Astrocyte (in vitro differentiated cells and primary cell): Measurements from ENCODE around the gene DMXL1. TPM values are rescaled to one million over a fixed set of nuclear protein-coding genes. Genes with fewer than 3 reads are reported as not detected.
A peak's percentile ranks its signal among the peaks of the same experiment; 100 is the strongest.

Source experiments
- DNase-seq: peaks from one replicate; pipeline ENCODE4 v3.0.0-alpha.2; 2010; ENCODE audit warnings: low read depth
- FAIRE-seq: peaks from 2 replicates; lab custom pipeline; 2011; peaks lifted over from hg19 to GRCh38; lab: Jason Lieb, UNC
- H2AFZ ChIP-seq: 2 replicates; pipeline ENCODE4 v1.6.0; 2012; ENCODE audit warnings: low read depth, low read length, inconsistent platforms
- H3K27ac ChIP-seq: 2 replicates; pipeline ENCODE4 v1.5.1; 2011; ENCODE audit warnings: low read depth, low read length, inconsistent platforms
- H3K27me3 ChIP-seq: 2 replicates; pipeline ENCODE4 v1.6.0; 2011; ENCODE audit warnings: low read length, inconsistent platforms; ENCODE audit not compliant: insufficient read depth
- H3K36me3 ChIP-seq: 2 replicates; pipeline ENCODE4 v1.5.1; 2011; ENCODE audit warnings: low read length, inconsistent platforms; ENCODE audit not compliant: insufficient read depth
- H3K4me1 ChIP-seq: 2 replicates; pipeline ENCODE4 v1.5.1; 2011; ENCODE audit warnings: low read length, inconsistent platforms; ENCODE audit not compliant: insufficient read depth
- H3K4me2 ChIP-seq: 2 replicates; pipeline ENCODE4 v1.6.0; 2012; ENCODE audit warnings: low read length, inconsistent platforms
- H3K4me3 ChIP-seq: 2 replicates; pipeline ENCODE4 v1.5.1; 2011; ENCODE audit warnings: low read depth, mild to moderate bottlenecking, low read length, inconsistent platforms; ENCODE audit not compliant: insufficient read depth
- H3K79me2 ChIP-seq: 2 replicates; pipeline ENCODE4 v1.6.0; 2012; ENCODE audit warnings: mild to moderate bottlenecking, low read length, inconsistent platforms; ENCODE audit not compliant: insufficient read depth
- H3K9ac ChIP-seq: 2 replicates; pipeline ENCODE4 v1.6.0; 2012; ENCODE audit warnings: mild to moderate bottlenecking, low read length, inconsistent platforms
- H3K9me3 ChIP-seq: 2 replicates; pipeline ENCODE4 v1.5.1; 2012; ENCODE audit warnings: low read depth, mild to moderate bottlenecking, low read length, inconsistent platforms; ENCODE audit not compliant: insufficient read depth
- H4K20me1 ChIP-seq: 2 replicates; pipeline ENCODE4 v1.6.0; 2012; ENCODE audit warnings: low read length, inconsistent platforms; ENCODE audit not compliant: insufficient read depth
- H3K27ac Mint-ChIP-seq: one replicate; pipeline ENCODE4 v1.8.0; 2021; ENCODE audit warnings: mild to moderate bottlenecking, mixed read lengths; ENCODE audit not compliant: unreplicated experiment
- H3K27me3 Mint-ChIP-seq: one replicate; pipeline ENCODE4 v1.8.0; 2021; ENCODE audit warnings: low read depth, mixed read lengths; ENCODE audit not compliant: unreplicated experiment
- H3K36me3 Mint-ChIP-seq: one replicate; pipeline ENCODE4 v1.8.0; 2021; ENCODE audit warnings: low read depth, mixed read lengths; ENCODE audit not compliant: unreplicated experiment
- H3K4me1 Mint-ChIP-seq: one replicate; pipeline ENCODE4 v1.8.0; 2021; ENCODE audit warnings: low read depth, mixed read lengths; ENCODE audit not compliant: unreplicated experiment
- H3K4me3 Mint-ChIP-seq: one replicate; pipeline ENCODE4 v1.8.0; 2021; ENCODE audit warnings: mild to moderate bottlenecking, moderate library complexity, mixed read lengths; ENCODE audit not compliant: unreplicated experiment
- H3K9me3 Mint-ChIP-seq: one replicate; pipeline ENCODE4 v1.8.0; 2021; ENCODE audit warnings: mild to moderate bottlenecking, mixed read lengths; ENCODE audit not compliant: unreplicated experiment
- EZH2 ChIP-seq: IDR thresholded peaks from 2 replicates; pipeline ENCODE4 v1.6.1; 2012; ENCODE audit warnings: mild to moderate bottlenecking, low read length, inconsistent platforms; ENCODE audit not compliant: insufficient read depth
- total RNA-seq: library from RNA; stranded (reverse); gene quantifications from 2 replicates; pipeline ENCODE4 v1.2.1, GENCODE V29; 2021
- TF ChIP-seq, protein P1 (sequence below): IDR thresholded peaks from 2 replicates; pipeline ENCODE4 v1.5.1; 2011; ENCODE audit warnings: low read depth, mild to moderate bottlenecking, inconsistent platforms, low read length, moderate library complexity; ENCODE audit not compliant: insufficient read depth

The DMXL1 gene
- total RNA-seq, 1 donor from 2014 or later, result 26.0 TPM

DNA sequence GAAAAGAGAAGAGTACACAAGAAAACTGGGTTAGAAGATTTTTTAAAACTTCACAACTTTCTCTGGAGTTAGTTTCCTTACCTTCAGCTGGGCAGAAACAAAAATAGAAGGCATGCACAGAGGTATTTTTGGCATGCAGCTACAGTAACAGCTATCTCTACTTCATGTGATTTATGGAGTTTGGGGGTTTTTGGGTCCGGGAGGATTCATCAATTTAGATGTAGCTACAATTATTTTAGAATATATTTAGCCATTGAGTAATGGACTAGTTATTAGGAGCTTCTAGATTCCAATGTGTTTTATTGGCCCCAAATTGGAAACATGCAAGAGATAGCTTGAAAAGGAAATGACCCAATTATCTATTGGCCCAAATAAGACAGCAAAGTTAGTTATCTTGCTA is 193.3 kb downstream of the DMXL1 start:
- Histone ChIP-seq H3K4me2 (no peak overlapping the region), H3K4me3 (no peak overlapping the region), H3K9me3 (peaks cover 4% of the 10 kb centered on the region), H4K20me1 (no peaks in the 10 kb centered on the region), H3K27me3 (no peaks in the 10 kb centered on the region), H3K27ac (no peak overlapping the region), H3K36me3 (no peaks in the 10 kb centered on the region), H3K4me1 (peaks cover 2% of the 10 kb centered on the region), H3K9ac (no peak overlapping the region), H2AFZ (no peak overlapping the region), H3K79me2 (peaks cover 3% of the 10 kb centered on the region)
- peaks cover 14% of the 10 kb centered on the region for H3K36me3 Mint-ChIP-seq
- no peak overlapping the region for H3K27ac Mint-ChIP-seq
- H3K4me1 Mint-ChIP-seq, result peaks cover 2% of the 10 kb centered on the region
- H3K4me3 Mint-ChIP-seq, result no peak overlapping the region
- DNase-seq, result peak; percentile 24
- no peaks in the 10 kb centered on the region for H3K27me3 Mint-ChIP-seq
- no peak for FAIRE-seq
- no peak for TF ChIP-seq EZH2
- TF ChIP-seq, protein P1, sequence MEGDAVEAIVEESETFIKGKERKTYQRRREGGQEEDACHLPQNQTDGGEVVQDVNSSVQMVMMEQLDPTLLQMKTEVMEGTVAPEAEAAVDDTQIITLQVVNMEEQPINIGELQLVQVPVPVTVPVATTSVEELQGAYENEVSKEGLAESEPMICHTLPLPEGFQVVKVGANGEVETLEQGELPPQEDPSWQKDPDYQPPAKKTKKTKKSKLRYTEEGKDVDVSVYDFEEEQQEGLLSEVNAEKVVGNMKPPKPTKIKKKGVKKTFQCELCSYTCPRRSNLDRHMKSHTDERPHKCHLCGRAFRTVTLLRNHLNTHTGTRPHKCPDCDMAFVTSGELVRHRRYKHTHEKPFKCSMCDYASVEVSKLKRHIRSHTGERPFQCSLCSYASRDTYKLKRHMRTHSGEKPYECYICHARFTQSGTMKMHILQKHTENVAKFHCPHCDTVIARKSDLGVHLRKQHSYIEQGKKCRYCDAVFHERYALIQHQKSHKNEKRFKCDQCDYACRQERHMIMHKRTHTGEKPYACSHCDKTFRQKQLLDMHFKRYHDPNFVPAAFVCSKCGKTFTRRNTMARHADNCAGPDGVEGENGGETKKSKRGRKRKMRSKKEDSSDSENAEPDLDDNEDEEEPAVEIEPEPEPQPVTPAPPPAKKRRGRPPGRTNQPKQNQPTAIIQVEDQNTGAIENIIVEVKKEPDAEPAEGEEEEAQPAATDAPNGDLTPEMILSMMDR, result no peak
- H3K9me3 Mint-ChIP-seq, result peaks cover 35% of the 10 kb centered on the region

DNA sequence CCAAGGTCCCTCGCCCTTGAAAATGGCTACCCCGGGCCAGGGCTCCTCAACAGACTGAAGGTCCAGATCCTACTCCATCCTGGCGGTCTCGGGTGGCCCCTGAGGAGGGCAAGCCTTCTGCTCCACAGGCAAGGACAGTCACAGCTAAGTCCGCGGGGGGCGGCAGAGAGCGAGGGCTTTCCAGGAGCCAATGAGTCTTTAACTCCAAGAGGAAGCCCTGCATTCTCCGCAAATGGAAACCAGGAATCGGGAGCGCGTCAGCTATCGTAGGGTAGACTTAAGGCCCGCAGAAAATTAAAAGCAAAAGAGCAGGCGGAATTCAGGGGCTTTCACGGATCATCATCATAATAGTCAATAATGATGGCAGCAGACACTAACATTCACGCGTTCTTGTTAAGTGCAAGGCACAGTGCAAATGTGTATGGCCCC is 197.1 kb downstream of the DMXL1 start:
- TF ChIP-seq EZH2, result no peak
- TF ChIP-seq, protein P1, result peak; percentile 30
- Histone ChIP-seq H3K79me2 (peaks cover 15% of the 10 kb centered on the region), H3K9ac (peak overlapping the region; percentile 89), H3K27me3 (no peaks in the 10 kb centered on the region), H3K4me3 (peak overlapping the region; percentile 98), H3K27ac (peak overlapping the region; percentile 81), H3K4me2 (peak overlapping the region; percentile 98), H4K20me1 (no peaks in the 10 kb centered on the region), H3K36me3 (no peaks in the 10 kb centered on the region), H3K9me3 (peaks cover 4% of the 10 kb centered on the region), H2AFZ (peak overlapping the region; percentile 99), H3K4me1 (peaks cover 6% of the 10 kb centered on the region)
- Mint-ChIP-seq H3K27ac (peak overlapping the region; percentile 74), H3K27me3 (no peaks in the 10 kb centered on the region), H3K9me3 (peaks cover 13% of the 10 kb centered on the region), H3K4me1 (peaks cover 14% of the 10 kb centered on the region), H3K4me3 (peak overlapping the region; percentile 99), H3K36me3 (peaks cover 5% of the 10 kb centered on the region)
- DNase-seq, result peak; percentile 91
- no peak for FAIRE-seq

DNA sequence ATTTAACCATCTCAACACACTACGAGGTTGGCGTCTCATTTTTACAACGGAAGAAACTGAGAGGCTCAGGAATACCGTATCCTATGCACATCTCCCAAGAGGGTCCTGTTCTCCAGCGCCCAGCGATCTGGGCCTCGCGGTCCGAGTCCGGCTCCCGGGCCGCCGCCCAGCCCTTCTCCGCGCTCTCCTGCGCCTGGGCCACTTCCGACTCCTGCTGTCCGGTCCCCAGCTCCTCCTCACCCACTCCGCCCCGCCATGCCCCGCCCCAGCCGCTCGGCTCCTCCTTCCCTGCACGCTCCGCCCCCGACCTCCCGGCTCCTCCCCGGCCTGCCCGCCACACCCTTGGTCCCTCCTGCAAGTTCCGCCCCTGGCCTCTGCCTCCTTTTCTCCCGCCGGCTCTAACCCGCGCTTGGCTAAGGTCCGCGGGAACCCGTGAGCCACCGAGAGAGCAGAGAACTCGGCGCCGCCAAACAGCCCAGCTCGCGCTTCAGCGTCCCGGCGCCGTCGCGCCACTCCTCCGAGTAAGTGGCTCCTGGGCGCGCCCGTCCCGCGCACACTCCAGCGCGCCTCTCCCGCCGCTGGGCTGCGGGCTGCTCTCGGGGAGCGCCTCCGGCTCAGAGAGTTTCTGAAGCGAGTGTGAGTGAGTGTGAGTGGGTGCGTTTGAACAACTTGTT is 197.6 kb downstream of the DMXL1 start:
- Mint-ChIP-seq H3K36me3 (peaks cover 5% of the 10 kb centered on the region), H3K4me1 (peaks cover 15% of the 10 kb centered on the region)
- H3K27ac ChIP-seq, result peak overlapping the region; percentile 81

More for the DNA sequence above, 197.6 kb downstream of the DMXL1 start:
- Histone ChIP-seq H3K27me3 (no peaks in the 10 kb centered on the region), H4K20me1 (no peaks in the 10 kb centered on the region), H3K9ac (peak overlapping the region; percentile 89), H3K4me1 (peaks cover 6% of the 10 kb centered on the region), H3K36me3 (no peaks in the 10 kb centered on the region), H3K4me3 (peak overlapping the region; percentile 98), H2AFZ (peak overlapping the region; percentile 99), H3K79me2 (peaks cover 15% of the 10 kb centered on the region), H3K9me3 (peaks cover 2% of the 10 kb centered on the region), H3K4me2 (peak overlapping the region; percentile 98)
- H3K27me3 Mint-ChIP-seq, result no peaks in the 10 kb centered on the region
- FAIRE-seq (no peak), DNase-seq (peak; percentile 84)
- TF ChIP-seq, protein P1, result no peak
- no peak for TF ChIP-seq EZH2
- peak overlapping the region; percentile 74 for H3K27ac Mint-ChIP-seq
- H3K4me3 Mint-ChIP-seq, result peak overlapping the region; percentile 99
- peaks cover 9% of the 10 kb centered on the region for H3K9me3 Mint-ChIP-seq
